C4-2B (cell line): Measurements from ENCODE around the gene ICE1.
"Not testable (repeated sequence)": the region's sequence is repeated elsewhere in the genome, so short reads cannot be mapped to it uniquely, and the experiment has no call there.

Experiments
- ZFX ChIP-seq: fragments of 450-650 bp; IDR thresholded peaks from 2 replicates; pipeline ENCODE4 v1.6.1; 2017
- TF ChIP-seq, protein P1 (sequence below): fragments of 450-650 bp; conservative IDR thresholded peaks from 2 replicates; pipeline ENCODE4 v1.5.1; 2017; ENCODE audit warnings: mild to moderate bottlenecking

DNA sequence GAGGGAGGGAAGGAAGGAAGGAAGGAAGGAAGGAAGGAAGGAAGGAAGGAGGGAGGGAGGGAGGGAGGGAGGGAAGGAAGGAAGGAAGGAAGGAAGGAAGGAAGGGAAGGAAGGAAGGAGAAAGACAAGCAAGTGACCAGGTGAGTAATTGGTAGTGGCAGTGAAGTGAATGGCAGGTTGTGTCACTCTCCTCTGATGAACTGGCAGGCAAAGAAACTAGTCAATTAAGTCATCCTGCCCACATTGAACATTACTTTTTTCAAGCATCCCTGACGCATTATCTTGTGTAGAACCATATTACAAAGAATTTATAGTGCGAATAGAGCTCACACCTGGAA, 70.4 kb downstream of the ICE1 start:
- TF ChIP-seq, protein P1, sequence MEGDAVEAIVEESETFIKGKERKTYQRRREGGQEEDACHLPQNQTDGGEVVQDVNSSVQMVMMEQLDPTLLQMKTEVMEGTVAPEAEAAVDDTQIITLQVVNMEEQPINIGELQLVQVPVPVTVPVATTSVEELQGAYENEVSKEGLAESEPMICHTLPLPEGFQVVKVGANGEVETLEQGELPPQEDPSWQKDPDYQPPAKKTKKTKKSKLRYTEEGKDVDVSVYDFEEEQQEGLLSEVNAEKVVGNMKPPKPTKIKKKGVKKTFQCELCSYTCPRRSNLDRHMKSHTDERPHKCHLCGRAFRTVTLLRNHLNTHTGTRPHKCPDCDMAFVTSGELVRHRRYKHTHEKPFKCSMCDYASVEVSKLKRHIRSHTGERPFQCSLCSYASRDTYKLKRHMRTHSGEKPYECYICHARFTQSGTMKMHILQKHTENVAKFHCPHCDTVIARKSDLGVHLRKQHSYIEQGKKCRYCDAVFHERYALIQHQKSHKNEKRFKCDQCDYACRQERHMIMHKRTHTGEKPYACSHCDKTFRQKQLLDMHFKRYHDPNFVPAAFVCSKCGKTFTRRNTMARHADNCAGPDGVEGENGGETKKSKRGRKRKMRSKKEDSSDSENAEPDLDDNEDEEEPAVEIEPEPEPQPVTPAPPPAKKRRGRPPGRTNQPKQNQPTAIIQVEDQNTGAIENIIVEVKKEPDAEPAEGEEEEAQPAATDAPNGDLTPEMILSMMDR, result not testable (repeated sequence)
- not testable (repeated sequence) for TF ChIP-seq ZFX
